Body of pancreas (tissue), 4 donors: ENCODE results near the gene OLAH. TPM values are rescaled to one million over a fixed set of nuclear protein-coding genes. Genes with fewer than 3 reads are reported as not detected.

Source experiments
- ATAC-seq: fragments of 150-250 bp; one replicate; pipeline ENCODE4 v1.9.1; 2016
- DNase-seq, 4 donors: peaks; one replicate each; pipeline ENCODE4 v3.0.0-alpha.2; 2019
- H3K27ac ChIP-seq, 4 donors: fragments of 200-600 bp; sonication (generic); 1 replicate in 3 of 4; 2 replicates in 1 of 4; pipeline versions ENCODE4 v1.5.1 to v1.6.1; 2016 to 2019; ENCODE audit warnings: mild to moderate bottlenecking in 1 of 4, mixed read lengths in 1 of 4, moderate library complexity in 1 of 4
- H3K27me3 ChIP-seq, 2 donors: fragments of 200-600 bp; sonication (generic); one replicate each; pipeline ENCODE4 v1.6.0; 2016; ENCODE audit warnings: mild to moderate bottlenecking in 1 of 2
- H3K36me3 ChIP-seq, 2 donors: fragments of 200-600 bp; sonication (generic); replicated peaks in 1 of 2; 2 replicates each; pipeline ENCODE4 v1.5.1; 2016; ENCODE audit warnings: low read depth in 2 of 2; ENCODE audit not compliant: insufficient read depth in 1 of 2
- H3K4me1 ChIP-seq: fragments of 200-600 bp; sonication (generic); one replicate; pipeline ENCODE4 v1.6.0; 2016
- H3K4me3 ChIP-seq, 2 donors: fragments of 200-600 bp; sonication (generic); 1 replicate in 1 of 2; 2 replicates in 1 of 2; pipeline ENCODE4 v1.5.1; 2016 to 2019
- H3K9me3 ChIP-seq, 3 donors: fragments of 200-600 bp; sonication (generic); 1 replicate in 2 of 3; 2 replicates in 1 of 3; pipeline ENCODE4 v1.5.1; 2016
- CTCF ChIP-seq, 7 experiments: fragments of 450-650 bp in 4 of 7; fragments of 200-600 bp in 3 of 7; sonication (generic) in 3 of 7; IDR thresholded peaks; one replicate each; pipeline ENCODE4 v1.5.1; 2016 to 2019; ENCODE audit warnings: antibody characterized with exemption in 7 of 7
- POLR2A ChIP-seq, 3 donors: fragments of 450-650 bp; IDR thresholded peaks; one replicate each; pipeline ENCODE4 v1.6.1; 2016; ENCODE audit warnings: antibody characterized with exemption in 3 of 3, mild to moderate bottlenecking in 2 of 3
- WGBS, 2 donors: methylation state at CpG; one replicate each; pipeline ENCODE4 v1.1.5; 2017; 5-methylcytosine and 5-hydroxymethylcytosine counted together
- intact Hi-C: fragments of 100-400 bp; cut with DNase I; formaldehyde crosslinking; loops from one replicate; pipeline ENCODE4 v1.15.1; 2023
- total RNA-seq, 2 donors: library from RNA; depleted of rRNA; stranded (reverse); fragments of >200 nt; gene quantifications; one replicate each; pipeline ENCODE4 v1.1.0, GENCODE V29; 2016

The OLAH gene
- total RNA-seq, 2 donors from 2014 or later, result not detected

- Histone ChIP-seq H3K36me3 (no peaks in the 10 kb centered on the region), H3K4me3 (no peak overlapping the region), H3K27me3 (no peaks in the 10 kb centered on the region), H3K27ac (no peak overlapping the region), H3K9me3 (no peaks in the 10 kb centered on the region), H3K4me1 (no peaks in the 10 kb centered on the region)
- ATAC-seq (no peak), DNase-seq (no peak)
- WGBS, 2 donors, result 69 to 81% methylated on average over 4 of the region's 4 CpGs
- TF ChIP-seq CTCF (IDR thresholded peaks at IDR 0.05) (no peak), POLR2A (IDR thresholded peaks at IDR 0.05) (no peak)
- intact Hi-C loops, result no loop called here
These were observed 16.2 kb downstream of the OLAH start for GRCh38 chr10:15059914-15060313.

GRCh38 chr10:15060638-15061037, 16.9 kb downstream of the OLAH start:
- H3K4me3 ChIP-seq, result no peak overlapping the region
- WGBS, 2 donors, result 61 to 67% methylated on average over 2 of the region's 2 CpGs
- H3K4me1 ChIP-seq, result no peaks in the 10 kb centered on the region
- ATAC-seq (no peak), DNase-seq (no peak)
- H3K36me3 ChIP-seq, result no peaks in the 10 kb centered on the region
- intact Hi-C loops, result no loop called here
- no peaks in the 10 kb centered on the region for H3K27me3 ChIP-seq
- no peaks in the 10 kb centered on the region for H3K9me3 ChIP-seq
- H3K27ac ChIP-seq, result no peak overlapping the region
- TF ChIP-seq POLR2A (IDR thresholded peaks at IDR 0.05) (no peak), CTCF (IDR thresholded peaks at IDR 0.05) (no peak)

GRCh38 chr10:15067154-15067553, 23.4 kb downstream of the OLAH start:
- ATAC-seq, result no peak
- Histone ChIP-seq H3K27me3 (no peaks in the 10 kb centered on the region), H3K4me1 (no peaks in the 10 kb centered on the region), H3K27ac (no peak overlapping the region), H3K4me3 (no peak overlapping the region), H3K36me3 (no peaks in the 10 kb centered on the region), H3K9me3 (no peaks in the 10 kb centered on the region)
- WGBS, 2 donors, result 87 to 91% methylated on average over 5 of the region's 5 CpGs
- TF ChIP-seq CTCF (IDR thresholded peaks at IDR 0.05) (no peak), POLR2A (IDR thresholded peaks at IDR 0.05) (no peak)
- no peak for DNase-seq
- intact Hi-C loops, result no loop called here

GRCh38 chr10:15068802-15069201, 25.1 kb downstream of the OLAH start:
- ATAC-seq, result no peak
- no peak for TF ChIP-seq CTCF (IDR thresholded peaks at IDR 0.05)
- no peak for TF ChIP-seq POLR2A (IDR thresholded peaks at IDR 0.05)
- Histone ChIP-seq H3K4me1 (no peaks in the 10 kb centered on the region), H3K27ac (no peak overlapping the region), H3K4me3 (no peak overlapping the region), H3K27me3 (no peaks in the 10 kb centered on the region), H3K9me3 (no peaks in the 10 kb centered on the region), H3K36me3 (no peaks in the 10 kb centered on the region)
- DNase-seq, result no peak
- 82 to 96% methylated on average over 3 of the region's 3 CpGs for WGBS, 2 donors
- intact Hi-C loops, result no loop called here

- H3K9me3 ChIP-seq, result no peaks in the 10 kb centered on the region
- H3K27ac ChIP-seq, result no peak overlapping the region
- WGBS, 2 donors, result 68 to 76% methylated on average over 3 to 4 of the region's 4 CpGs
- intact Hi-C loops, result no loop called here
- H3K27me3 ChIP-seq, result no peaks in the 10 kb centered on the region
- ATAC-seq, result no peak
- H3K4me3 ChIP-seq, result no peak overlapping the region
- no peak for TF ChIP-seq CTCF (IDR thresholded peaks at IDR 0.05)
- no peak for TF ChIP-seq POLR2A (IDR thresholded peaks at IDR 0.05)
- DNase-seq, result no peak
- no peaks in the 10 kb centered on the region for H3K4me1 ChIP-seq
- no peaks in the 10 kb centered on the region for H3K36me3 ChIP-seq
These were observed 25.5 kb downstream of the OLAH start for GRCh38 chr10:15069230-15069629.
